Left lung (tissue), 10 donors: Measurements from ENCODE around the gene TRIM33. TPM values are rescaled to one million over a fixed set of nuclear protein-coding genes. Genes with fewer than 3 reads are reported as not detected.
A peak's percentile ranks its signal among the peaks of the same experiment; 100 is the strongest.

ENCODE experiments used
- ATAC-seq: fragments of 200-7000 bp; cut with Tn5 transposase; one replicate; pipeline ENCODE4 v1.9.1; 2020; ENCODE audit warnings: moderate library complexity
- DNase-seq, 4 donors: peaks; one replicate each; pipeline ENCODE4 v3.0.0-alpha.2; 2013 to 2020
- H3K27ac ChIP-seq, 2 donors: fragments of 200-600 bp; sonication (generic) in 1 of 2; one replicate each; pipeline versions ENCODE4 v1.5.0 to v1.8.0; 2020 to 2021
- H3K27me3 ChIP-seq, 2 donors: fragments of 200-600 bp; sonication (generic) in 1 of 2; one replicate each; pipeline versions ENCODE4 v1.5.0 to v1.8.0; 2020 to 2021
- H3K36me3 ChIP-seq, 2 donors: fragments of 200-600 bp; sonication (generic) in 1 of 2; one replicate each; pipeline versions ENCODE4 v1.5.0 to v1.8.0; 2020 to 2021
- H3K4me1 ChIP-seq, 2 donors: fragments of 200-600 bp; one replicate each; pipeline ENCODE4 v1.8.0; 2021
- H3K4me3 ChIP-seq, 2 donors: fragments of 200-600 bp; sonication (generic) in 1 of 2; one replicate each; pipeline versions ENCODE4 v1.5.0 to v1.8.0; 2020 to 2021; ENCODE audit warnings: mild to moderate bottlenecking in 1 of 2
- H3K9me3 ChIP-seq, 2 donors: fragments of 200-600 bp; sonication (generic) in 1 of 2; one replicate each; pipeline versions ENCODE4 v1.5.0 to v1.8.0; 2020 to 2021
- CTCF ChIP-seq, 2 donors: fragments of 200-600 bp; sonication (generic) in 1 of 2; IDR thresholded peaks; one replicate each; pipeline versions ENCODE4 v1.5.0 to v1.8.0; 2021; ENCODE audit warnings: antibody characterized with exemption in 2 of 2
- intact Hi-C, 2 donors: fragments of 100-400 bp; cut with DNase I; formaldehyde crosslinking; loops; one replicate each; pipeline versions ENCODE4 v1.11.2 to v1.14.2; 2022
- polyA plus RNA-seq, 6 donors: library from polyadenylated mRNA; unstranded; fragments of 120-200 nt; gene quantifications; one replicate each; pipeline ENCODE4 v1.2.1, GENCODE V29; 2013; ENCODE audit not compliant: insufficient read length in 6 of 6
- total RNA-seq, 2 donors: library from RNA; stranded (reverse); fragmentation: NEBNext Ultra II Directional; extraction: Animal tissue kit (Norgen Biotek cat#: 25700); gene quantifications; one replicate each; pipeline ENCODE4 v1.2.1, GENCODE V29; 2021
- donor health status: DM: no; HTN: yes; CAD: no.
- donor health status: DM: no; HTN: no; CAD: no.

TRIM33 gene
- total and polyA plus RNA-seq, 8 donors, result 26.7 to 64.2 (median 53.0) TPM

- intact Hi-C loops, result no loop called here
- no peak for ATAC-seq
- TF ChIP-seq CTCF (IDR thresholded peaks at IDR 0.05), result no peak
- no peaks in the 10 kb centered on the region for H3K27me3 ChIP-seq
- peaks cover 24 to 51% of the 10 kb centered on the region in 2 donors for H3K4me1 ChIP-seq
- peaks cover 0 to 13% of the 10 kb centered on the region in 2 donors for H3K36me3 ChIP-seq
- H3K27ac ChIP-seq, result peak overlapping the region; percentile 97 to 98
- no peak for DNase-seq
- no peaks in the 10 kb centered on the region for H3K9me3 ChIP-seq
- H3K4me3 ChIP-seq, result peak overlapping the region; percentile 98
These were observed 1.3 kb downstream of the TRIM33 start for GRCh38 chr1:114509596-114510273.

DNA sequence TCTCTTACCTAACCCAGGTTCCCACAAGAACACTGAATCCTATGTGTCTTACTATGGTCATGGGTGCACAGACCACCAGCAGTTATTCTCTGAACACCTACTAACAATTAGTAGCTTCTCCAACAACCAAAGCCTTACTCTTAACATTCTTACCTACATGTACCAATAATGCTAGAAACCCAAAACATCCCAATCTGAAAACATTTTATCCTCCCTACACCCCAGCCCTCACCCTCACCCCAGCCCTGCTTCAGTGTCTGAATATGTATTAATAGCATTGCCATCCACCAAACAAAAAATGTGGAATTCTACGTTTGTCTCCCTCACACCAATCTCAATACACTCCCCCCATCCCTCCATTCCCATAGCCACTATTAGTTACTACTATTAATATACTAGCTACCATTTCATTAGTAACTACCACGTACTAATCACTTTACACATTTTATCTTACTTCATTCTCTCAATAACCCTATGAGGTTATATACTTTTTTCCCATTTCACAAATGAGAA is 2.6 kb downstream of the TRIM33 start:
- peaks cover 24 to 63% of the 10 kb centered on the region in 2 donors for H3K4me1 ChIP-seq
- peak overlapping the region in 1 of 2 donors; percentile 98 for H3K4me3 ChIP-seq
- intact Hi-C loops, result no loop called here
- peaks cover 0 to 13% of the 10 kb centered on the region in 2 donors for H3K36me3 ChIP-seq
- no peak for TF ChIP-seq CTCF (IDR thresholded peaks at IDR 0.05)
- DNase-seq, result no peak
- no peaks in the 10 kb centered on the region for H3K9me3 ChIP-seq
- H3K27ac ChIP-seq, result no peak overlapping the region
- H3K27me3 ChIP-seq, result no peaks in the 10 kb centered on the region
- ATAC-seq, result no peak

GRCh38 chr1:114507513-114507912 is 3.5 kb downstream of the TRIM33 start:
- no peak for TF ChIP-seq CTCF (IDR thresholded peaks at IDR 0.05)

DNA sequence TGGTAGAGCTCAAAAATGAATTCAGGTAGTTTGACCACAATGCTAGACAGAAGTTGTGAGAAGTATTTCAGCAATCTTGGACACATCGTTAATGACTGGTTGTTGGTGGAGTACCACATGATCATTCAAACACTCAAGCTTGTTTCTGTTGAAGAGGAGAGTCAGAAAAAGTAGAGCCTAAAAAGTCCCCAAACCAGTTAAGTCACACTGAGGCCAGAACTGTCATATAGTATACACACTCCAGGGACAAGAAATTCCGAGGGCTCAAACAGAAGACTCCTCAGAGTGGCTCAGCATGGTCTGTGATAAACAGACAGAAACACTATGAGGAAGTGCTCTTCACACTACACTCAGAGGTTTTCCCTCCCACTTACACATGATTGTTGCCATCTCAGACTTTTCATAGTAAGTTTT is 5.8 kb downstream of the TRIM33 start:
- Histone ChIP-seq H3K4me1 (peaks cover 24 to 66% of the 10 kb centered on the region in 2 donors), H3K36me3 (peaks cover 0 to 13% of the 10 kb centered on the region in 2 donors), H3K27me3 (no peaks in the 10 kb centered on the region), H3K27ac (peak overlapping the region in 1 of 2 donors; percentile 18), H3K9me3 (no peaks in the 10 kb centered on the region), H3K4me3 (no peak overlapping the region)
- intact Hi-C loops, result no loop called here
- TF ChIP-seq CTCF (IDR thresholded peaks at IDR 0.05), result no peak
- ATAC-seq, result peak; percentile 83
- no peak for DNase-seq

More at GRCh38 chr1:114507513-114507912, 3.5 kb downstream of the TRIM33 start:
- Histone ChIP-seq H3K27ac (no peak overlapping the region), H3K9me3 (no peaks in the 10 kb centered on the region), H3K4me3 (no peak overlapping the region), H3K4me1 (peaks cover 24 to 72% of the 10 kb centered on the region in 2 donors), H3K27me3 (no peaks in the 10 kb centered on the region), H3K36me3 (peaks cover 0 to 13% of the 10 kb centered on the region in 2 donors)
- ATAC-seq (no peak), DNase-seq (peak in 2 of 4 donors; percentile 63 to 65)
- intact Hi-C loops, result no loop called here

- intact Hi-C loops, result no loop called here
- H3K27ac ChIP-seq, result no peak overlapping the region
- peaks cover 0 to 13% of the 10 kb centered on the region in 2 donors for H3K36me3 ChIP-seq
- DNase-seq (peak in 2 of 4 donors; percentile 59 to 76), ATAC-seq (no peak)
- no peaks in the 10 kb centered on the region for H3K9me3 ChIP-seq
- H3K4me1 ChIP-seq, result peaks cover 16 to 57% of the 10 kb centered on the region in 2 donors
- no peak for TF ChIP-seq CTCF (IDR thresholded peaks at IDR 0.05)
- H3K4me3 ChIP-seq, result no peak overlapping the region
- H3K27me3 ChIP-seq, result no peaks in the 10 kb centered on the region
These were observed 7.0 kb downstream of the TRIM33 start for GRCh38 chr1:114503916-114504422.
